ENCODE data around the gene SMAD3. TPM values are rescaled to one million over a fixed set of nuclear protein-coding genes. Genes with fewer than 3 reads are reported as not detected.
A peak's percentile ranks its signal among the peaks of the same experiment; 100 is the strongest.

The SMAD3 gene
- total RNA-seq, 6 experiments from 2014 or later: 9.2 to 34.0 (median 14.4) TPM

DNA sequence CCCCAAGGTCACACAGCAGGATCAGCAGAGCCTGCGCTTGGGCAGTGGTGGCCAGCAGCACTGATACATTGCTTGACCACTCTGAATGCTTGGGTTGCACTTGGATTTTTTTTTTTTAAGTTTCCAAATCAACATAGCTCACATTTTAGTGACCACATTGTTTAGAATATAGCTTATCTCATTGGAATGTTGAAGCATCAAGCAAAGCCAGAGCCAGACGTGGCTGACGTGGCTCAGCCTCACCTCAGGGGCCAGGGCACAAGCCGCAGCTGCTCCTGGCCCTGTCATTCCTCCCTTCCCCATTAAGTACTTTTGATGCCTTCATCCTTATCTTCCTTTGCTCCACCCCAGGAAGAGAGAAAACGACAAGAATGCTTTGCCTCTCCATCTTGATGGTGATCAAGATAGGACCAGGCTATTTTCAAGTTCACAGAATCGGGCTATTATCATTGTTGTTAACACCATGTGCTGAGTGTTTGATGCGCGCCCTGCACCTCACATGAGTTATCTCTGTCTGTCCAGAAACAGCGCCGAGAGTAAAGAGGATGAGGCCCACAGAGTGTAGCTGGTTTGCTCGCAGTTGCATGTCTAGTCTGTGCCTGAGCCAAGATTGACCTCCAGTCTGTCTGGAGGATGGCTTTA lies 113.3 kb downstream of the SMAD3 start:
- no peaks in the 10 kb centered on the region for H3K27me3 ChIP-seq
- H3K27ac ChIP-seq: no peak overlapping the region
- H3K36me3 ChIP-seq: peaks cover 0 to 13% (median 5%) of the 10 kb centered on the region in 4 donors
- H3K4me3 ChIP-seq: no peak overlapping the region
- intact Hi-C loops (cut with DNase I): loop anchor here in 1 of 2 donors (10.0 kb wide), 1 partner anchor 104 kb away; no protein-coding TSS in a partner anchor
- DNase-seq (no peak), ATAC-seq (no peak)
- 87% methylated on average over 7 of the region's 11 CpGs for WGBS (ENCODE audit: insufficient coverage, low coverage, low lambda C conversion rate, missing lambda C conversion rate)
- no peaks in the 10 kb centered on the region for H3K4me1 ChIP-seq
- TF ChIP-seq POLR2A (IDR thresholded peaks at IDR 0.05): no peak
- TF ChIP-seq, protein P1, sequence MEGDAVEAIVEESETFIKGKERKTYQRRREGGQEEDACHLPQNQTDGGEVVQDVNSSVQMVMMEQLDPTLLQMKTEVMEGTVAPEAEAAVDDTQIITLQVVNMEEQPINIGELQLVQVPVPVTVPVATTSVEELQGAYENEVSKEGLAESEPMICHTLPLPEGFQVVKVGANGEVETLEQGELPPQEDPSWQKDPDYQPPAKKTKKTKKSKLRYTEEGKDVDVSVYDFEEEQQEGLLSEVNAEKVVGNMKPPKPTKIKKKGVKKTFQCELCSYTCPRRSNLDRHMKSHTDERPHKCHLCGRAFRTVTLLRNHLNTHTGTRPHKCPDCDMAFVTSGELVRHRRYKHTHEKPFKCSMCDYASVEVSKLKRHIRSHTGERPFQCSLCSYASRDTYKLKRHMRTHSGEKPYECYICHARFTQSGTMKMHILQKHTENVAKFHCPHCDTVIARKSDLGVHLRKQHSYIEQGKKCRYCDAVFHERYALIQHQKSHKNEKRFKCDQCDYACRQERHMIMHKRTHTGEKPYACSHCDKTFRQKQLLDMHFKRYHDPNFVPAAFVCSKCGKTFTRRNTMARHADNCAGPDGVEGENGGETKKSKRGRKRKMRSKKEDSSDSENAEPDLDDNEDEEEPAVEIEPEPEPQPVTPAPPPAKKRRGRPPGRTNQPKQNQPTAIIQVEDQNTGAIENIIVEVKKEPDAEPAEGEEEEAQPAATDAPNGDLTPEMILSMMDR (IDR thresholded peaks at IDR 0.05): no peak
- no peaks in the 10 kb centered on the region for H3K9me3 ChIP-seq

DNA sequence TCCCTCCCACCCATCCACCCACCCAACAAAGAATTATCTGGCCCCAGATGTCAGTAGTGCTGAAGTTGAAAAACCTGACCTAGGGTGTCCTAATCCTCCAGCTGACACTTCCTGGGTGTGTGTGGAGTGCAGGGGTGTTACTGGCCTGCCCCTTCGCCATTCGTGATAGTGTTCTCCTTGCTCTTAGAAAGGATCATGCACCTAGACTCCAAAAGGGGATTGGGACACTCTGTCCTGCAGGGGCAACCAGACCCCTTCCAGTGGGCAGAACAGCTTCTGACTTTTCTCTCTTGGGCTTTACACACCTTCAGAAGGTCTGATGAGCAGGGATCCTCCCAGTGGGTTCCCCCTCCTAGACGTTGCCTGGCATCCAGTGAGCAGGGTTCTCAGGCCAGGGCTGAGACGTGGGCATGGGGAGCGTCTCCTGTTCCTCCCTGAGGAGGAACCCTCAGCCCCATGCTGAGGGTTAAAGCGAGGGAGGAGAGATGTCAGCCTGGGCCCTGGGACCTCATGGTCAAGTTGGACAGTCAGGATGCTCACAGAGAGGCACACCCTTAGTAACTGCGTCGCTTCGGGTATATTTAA lies 114.1 kb downstream of the SMAD3 start:
- intact Hi-C loops (cut with DNase I): loop anchor here in 1 of 2 donors (10.0 kb wide), 1 partner anchor 105 kb away; no protein-coding TSS in a partner anchor
- Histone ChIP-seq H3K4me3 (no peak overlapping the region), H3K27ac (no peak overlapping the region), H3K9me3 (no peaks in the 10 kb centered on the region), H3K4me1 (no peaks in the 10 kb centered on the region), H3K27me3 (no peaks in the 10 kb centered on the region), H3K36me3 (peaks cover 0 to 16% (median 5%) of the 10 kb centered on the region in 4 donors)
- no peak for DNase-seq
- WGBS (ENCODE audit: insufficient coverage, low coverage, low lambda C conversion rate, missing lambda C conversion rate): 97% methylated on average over 6 of the region's 9 CpGs
- ATAC-seq: no peak
- TF ChIP-seq, protein P1 (IDR thresholded peaks at IDR 0.05): no peak
- no peak for TF ChIP-seq POLR2A (IDR thresholded peaks at IDR 0.05)

DNA sequence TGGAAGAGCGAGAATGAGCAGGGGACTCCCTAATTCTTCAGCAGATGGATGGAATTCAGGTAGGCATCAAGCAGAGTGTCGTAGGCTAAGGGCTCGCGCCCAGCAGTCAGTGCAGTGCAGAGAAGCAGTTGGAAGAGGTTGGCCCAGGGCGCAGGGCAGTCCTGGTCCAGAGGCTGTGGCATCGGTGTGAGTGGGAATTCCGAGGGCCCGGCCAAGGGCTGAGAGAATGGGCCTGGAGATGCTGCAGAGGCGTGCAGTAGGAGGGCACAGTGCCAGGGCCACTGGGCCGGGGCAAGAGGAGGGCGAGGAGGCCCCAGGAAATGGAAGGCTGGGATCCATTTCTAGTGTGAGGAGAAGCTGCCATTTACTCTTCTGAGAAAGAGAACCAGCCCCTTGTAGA lies 114.6 kb downstream of the SMAD3 start:
- Histone ChIP-seq H3K9me3 (no peaks in the 10 kb centered on the region), H3K4me3 (no peak overlapping the region), H3K27me3 (no peaks in the 10 kb centered on the region), H3K36me3 (peaks cover 0 to 21% (median 7%) of the 10 kb centered on the region in 4 donors), H3K4me1 (no peaks in the 10 kb centered on the region), H3K27ac (no peak overlapping the region)
- WGBS (ENCODE audit: insufficient coverage, low coverage, low lambda C conversion rate, missing lambda C conversion rate): 96% methylated on average over 9 of the region's 11 CpGs
- ATAC-seq (no peak), DNase-seq (no peak)
- TF ChIP-seq POLR2A (IDR thresholded peaks at IDR 0.05): no peak
- TF ChIP-seq, protein P1 (IDR thresholded peaks at IDR 0.05): no peak
- intact Hi-C loops (cut with DNase I): no loop called here

DNA sequence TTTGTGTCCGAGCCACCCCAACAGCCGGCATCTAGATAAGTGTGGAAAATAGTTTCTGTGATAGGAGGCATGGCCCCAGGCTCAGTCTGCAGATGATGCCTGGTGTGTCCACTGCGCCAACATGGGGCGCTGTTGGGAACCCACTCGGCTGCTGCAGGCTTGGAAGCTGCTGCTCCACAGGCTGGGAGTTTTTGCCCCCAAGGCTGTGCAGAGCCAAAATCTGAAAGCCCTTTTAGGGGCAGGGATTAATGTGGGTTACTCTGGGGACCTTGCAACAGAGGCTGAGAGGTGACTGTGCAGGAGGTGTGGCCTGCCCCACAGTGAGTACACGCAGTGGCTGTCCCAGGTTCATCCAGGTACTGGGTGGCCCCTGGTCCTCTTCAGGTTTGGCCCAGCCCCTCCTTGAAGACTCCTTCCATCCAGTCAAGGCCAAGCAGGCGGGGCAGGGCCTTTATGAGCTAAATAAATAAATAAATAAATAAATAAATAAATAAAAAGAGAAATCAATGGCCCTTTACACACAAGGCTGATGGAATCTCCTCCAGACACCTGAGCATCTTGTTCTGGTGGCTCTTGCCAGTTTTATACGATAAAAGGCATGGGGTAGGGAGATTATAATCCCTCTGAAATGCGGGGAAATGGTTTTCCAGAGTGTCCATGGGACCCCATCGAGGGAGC lies 115.3 kb downstream of the SMAD3 start:
- TF ChIP-seq, protein P1 (IDR thresholded peaks at IDR 0.05): no peak
- TF ChIP-seq POLR2A (IDR thresholded peaks at IDR 0.05): no peak
- intact Hi-C loops (cut with DNase I): no loop called here
- ATAC-seq (peak in 1 of 4 donors; percentile 8), DNase-seq (no peak)
- Histone ChIP-seq H3K9me3 (no peaks in the 10 kb centered on the region), H3K4me3 (no peak overlapping the region), H3K36me3 (peaks cover 0 to 26% (median 8%) of the 10 kb centered on the region in 4 donors), H3K27ac (no peak overlapping the region), H3K27me3 (no peaks in the 10 kb centered on the region), H3K4me1 (no peaks in the 10 kb centered on the region)
- 96% methylated on average over 8 of the region's 10 CpGs for WGBS (ENCODE audit: insufficient coverage, low coverage, low lambda C conversion rate, missing lambda C conversion rate)
